ENCODE measurements around the gene CDT1. TPM values are rescaled to one million over a fixed set of nuclear protein-coding genes. Genes with fewer than 3 reads are reported as not detected.

The CDT1 gene
- total and polyA plus RNA-seq, 2 experiments from 2014 or later, result 32.6 to 187 TPM

DNA sequence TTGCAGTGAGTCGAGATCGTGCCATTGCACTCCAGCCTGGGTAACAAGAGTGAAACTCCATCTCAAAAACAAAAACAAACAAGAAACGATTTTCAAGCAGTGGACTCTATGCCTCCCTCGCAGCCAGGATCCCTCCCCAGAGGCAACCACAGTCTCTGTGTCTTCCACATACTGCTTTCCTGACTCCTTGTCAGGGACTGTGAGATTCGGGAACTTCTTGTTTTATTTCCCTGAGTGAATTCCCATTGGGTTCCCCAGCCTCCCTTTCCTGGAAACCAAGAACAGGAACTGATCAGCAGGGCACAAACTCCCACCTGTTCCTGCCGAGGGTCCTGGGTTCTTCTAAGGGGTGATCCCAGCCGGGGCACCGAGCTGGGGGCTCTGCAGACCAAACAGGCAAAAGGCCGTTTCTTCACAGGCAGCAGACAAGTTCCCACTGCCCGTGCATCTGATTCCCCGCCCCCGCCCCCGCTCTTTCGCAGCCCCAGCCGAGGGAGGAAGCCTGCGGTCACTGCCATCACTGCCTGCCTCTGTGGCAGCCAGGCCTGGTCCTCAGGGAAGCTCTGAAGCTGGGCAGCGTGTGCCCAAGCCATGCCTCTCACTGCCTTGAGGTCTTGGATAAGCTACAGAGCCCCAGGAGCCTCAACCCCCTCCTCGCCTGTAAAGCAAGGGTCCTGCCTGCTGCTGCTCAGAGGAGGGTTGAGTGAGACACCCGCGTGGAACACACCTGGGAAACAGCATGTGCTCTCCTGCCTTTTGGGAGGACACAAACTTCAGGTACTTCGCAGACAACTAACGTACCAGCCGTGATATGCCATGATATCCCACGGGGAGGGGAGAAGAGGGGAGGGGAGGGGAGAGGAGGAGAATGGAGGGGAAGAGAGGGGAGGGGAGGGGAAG is 13.0 kb upstream of the CDT1 start:
- Mint-ChIP-seq H3K27me3 (ENCODE audit: insufficient read depth, low read depth, poor library complexity) (peaks cover 26% of the 10 kb centered on the region), H3K9me3 (no peaks in the 10 kb centered on the region), H3K4me3 (peak overlapping the region; percentile 17; the same call in 1 of the 3 replicates), H3K4me1 (peaks cover 20% of the 10 kb centered on the region; the same call in 2 of the 3 replicates), H3K27ac (no peak overlapping the region), H3K36me3 (ENCODE audit: low read depth) (no peaks in the 10 kb centered on the region)
- peak; percentile 35 for DNase-seq (ENCODE audit: low spot score)
- Histone ChIP-seq H3K27me3 (ENCODE audit: insufficient read depth) (peaks cover 3% of the 10 kb centered on the region; the same call in 1 of the 2 replicates), H3K4me3 (no peak overlapping the region), H3F3A (replicated peaks; ENCODE audit: low read depth) (peaks cover 10% of the 10 kb centered on the region; the same call in 1 of the 2 replicates), H3K36me3 (ENCODE audit: insufficient read depth) (no peaks in the 10 kb centered on the region), H3K79me2 (replicated peaks; ENCODE audit: insufficient read depth) (no peaks in the 10 kb centered on the region), H2AFZ (peak overlapping the region; percentile 80), H3K27ac (ENCODE audit: low read depth) (0 out of 2 replicates have a peak overlapping the region, but pooled peaks have one; percentile 72), H4K20me1 (replicated peaks; ENCODE audit: insufficient read depth) (no peaks in the 10 kb centered on the region), H3K4me1 (ENCODE audit: insufficient read depth) (peaks cover 10% of the 10 kb centered on the region; the same call in 1 of the 2 replicates), H3K9me2 (ENCODE audit: insufficient read depth) (no peaks in the 10 kb centered on the region), H3K4me2 (peak overlapping the region; percentile 71)
- peak; percentile 14 for ATAC-seq
- TF ChIP-seq, protein P1, sequence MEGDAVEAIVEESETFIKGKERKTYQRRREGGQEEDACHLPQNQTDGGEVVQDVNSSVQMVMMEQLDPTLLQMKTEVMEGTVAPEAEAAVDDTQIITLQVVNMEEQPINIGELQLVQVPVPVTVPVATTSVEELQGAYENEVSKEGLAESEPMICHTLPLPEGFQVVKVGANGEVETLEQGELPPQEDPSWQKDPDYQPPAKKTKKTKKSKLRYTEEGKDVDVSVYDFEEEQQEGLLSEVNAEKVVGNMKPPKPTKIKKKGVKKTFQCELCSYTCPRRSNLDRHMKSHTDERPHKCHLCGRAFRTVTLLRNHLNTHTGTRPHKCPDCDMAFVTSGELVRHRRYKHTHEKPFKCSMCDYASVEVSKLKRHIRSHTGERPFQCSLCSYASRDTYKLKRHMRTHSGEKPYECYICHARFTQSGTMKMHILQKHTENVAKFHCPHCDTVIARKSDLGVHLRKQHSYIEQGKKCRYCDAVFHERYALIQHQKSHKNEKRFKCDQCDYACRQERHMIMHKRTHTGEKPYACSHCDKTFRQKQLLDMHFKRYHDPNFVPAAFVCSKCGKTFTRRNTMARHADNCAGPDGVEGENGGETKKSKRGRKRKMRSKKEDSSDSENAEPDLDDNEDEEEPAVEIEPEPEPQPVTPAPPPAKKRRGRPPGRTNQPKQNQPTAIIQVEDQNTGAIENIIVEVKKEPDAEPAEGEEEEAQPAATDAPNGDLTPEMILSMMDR (conservative IDR thresholded peaks at IDR 0.05; ENCODE audit: low read depth in 2 of 2), result no peak
- no peak for TF ChIP-seq EZH2 (IDR thresholded peaks at IDR 0.05; ENCODE audit: low read depth, unreplicated experiment)
- no peak for TF ChIP-seq STAT1 (IDR thresholded peaks at IDR 0.05; ENCODE audit: unreplicated experiment)
- no peak for TF ChIP-seq EZH2phosphoT487 (IDR thresholded peaks at IDR 0.05; ENCODE audit: unreplicated experiment)
- no peak for TF ChIP-seq CREB1 (CRISPR knock-in tag; IDR thresholded peaks at IDR 0.05; ENCODE audit: low read depth)
- TF ChIP-seq POLR2AphosphoS5 (IDR thresholded peaks at IDR 0.05; ENCODE audit: low read depth), result no peak
- TF ChIP-seq, protein P2, sequence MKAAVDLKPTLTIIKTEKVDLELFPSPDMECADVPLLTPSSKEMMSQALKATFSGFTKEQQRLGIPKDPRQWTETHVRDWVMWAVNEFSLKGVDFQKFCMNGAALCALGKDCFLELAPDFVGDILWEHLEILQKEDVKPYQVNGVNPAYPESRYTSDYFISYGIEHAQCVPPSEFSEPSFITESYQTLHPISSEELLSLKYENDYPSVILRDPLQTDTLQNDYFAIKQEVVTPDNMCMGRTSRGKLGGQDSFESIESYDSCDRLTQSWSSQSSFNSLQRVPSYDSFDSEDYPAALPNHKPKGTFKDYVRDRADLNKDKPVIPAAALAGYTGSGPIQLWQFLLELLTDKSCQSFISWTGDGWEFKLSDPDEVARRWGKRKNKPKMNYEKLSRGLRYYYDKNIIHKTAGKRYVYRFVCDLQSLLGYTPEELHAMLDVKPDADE (IDR thresholded peaks at IDR 0.05), result no peak
- TF ChIP-seq NANOG (IDR thresholded peaks at IDR 0.05; ENCODE audit: borderline replicate concordance), result no peak
- TF ChIP-seq, protein P3, sequence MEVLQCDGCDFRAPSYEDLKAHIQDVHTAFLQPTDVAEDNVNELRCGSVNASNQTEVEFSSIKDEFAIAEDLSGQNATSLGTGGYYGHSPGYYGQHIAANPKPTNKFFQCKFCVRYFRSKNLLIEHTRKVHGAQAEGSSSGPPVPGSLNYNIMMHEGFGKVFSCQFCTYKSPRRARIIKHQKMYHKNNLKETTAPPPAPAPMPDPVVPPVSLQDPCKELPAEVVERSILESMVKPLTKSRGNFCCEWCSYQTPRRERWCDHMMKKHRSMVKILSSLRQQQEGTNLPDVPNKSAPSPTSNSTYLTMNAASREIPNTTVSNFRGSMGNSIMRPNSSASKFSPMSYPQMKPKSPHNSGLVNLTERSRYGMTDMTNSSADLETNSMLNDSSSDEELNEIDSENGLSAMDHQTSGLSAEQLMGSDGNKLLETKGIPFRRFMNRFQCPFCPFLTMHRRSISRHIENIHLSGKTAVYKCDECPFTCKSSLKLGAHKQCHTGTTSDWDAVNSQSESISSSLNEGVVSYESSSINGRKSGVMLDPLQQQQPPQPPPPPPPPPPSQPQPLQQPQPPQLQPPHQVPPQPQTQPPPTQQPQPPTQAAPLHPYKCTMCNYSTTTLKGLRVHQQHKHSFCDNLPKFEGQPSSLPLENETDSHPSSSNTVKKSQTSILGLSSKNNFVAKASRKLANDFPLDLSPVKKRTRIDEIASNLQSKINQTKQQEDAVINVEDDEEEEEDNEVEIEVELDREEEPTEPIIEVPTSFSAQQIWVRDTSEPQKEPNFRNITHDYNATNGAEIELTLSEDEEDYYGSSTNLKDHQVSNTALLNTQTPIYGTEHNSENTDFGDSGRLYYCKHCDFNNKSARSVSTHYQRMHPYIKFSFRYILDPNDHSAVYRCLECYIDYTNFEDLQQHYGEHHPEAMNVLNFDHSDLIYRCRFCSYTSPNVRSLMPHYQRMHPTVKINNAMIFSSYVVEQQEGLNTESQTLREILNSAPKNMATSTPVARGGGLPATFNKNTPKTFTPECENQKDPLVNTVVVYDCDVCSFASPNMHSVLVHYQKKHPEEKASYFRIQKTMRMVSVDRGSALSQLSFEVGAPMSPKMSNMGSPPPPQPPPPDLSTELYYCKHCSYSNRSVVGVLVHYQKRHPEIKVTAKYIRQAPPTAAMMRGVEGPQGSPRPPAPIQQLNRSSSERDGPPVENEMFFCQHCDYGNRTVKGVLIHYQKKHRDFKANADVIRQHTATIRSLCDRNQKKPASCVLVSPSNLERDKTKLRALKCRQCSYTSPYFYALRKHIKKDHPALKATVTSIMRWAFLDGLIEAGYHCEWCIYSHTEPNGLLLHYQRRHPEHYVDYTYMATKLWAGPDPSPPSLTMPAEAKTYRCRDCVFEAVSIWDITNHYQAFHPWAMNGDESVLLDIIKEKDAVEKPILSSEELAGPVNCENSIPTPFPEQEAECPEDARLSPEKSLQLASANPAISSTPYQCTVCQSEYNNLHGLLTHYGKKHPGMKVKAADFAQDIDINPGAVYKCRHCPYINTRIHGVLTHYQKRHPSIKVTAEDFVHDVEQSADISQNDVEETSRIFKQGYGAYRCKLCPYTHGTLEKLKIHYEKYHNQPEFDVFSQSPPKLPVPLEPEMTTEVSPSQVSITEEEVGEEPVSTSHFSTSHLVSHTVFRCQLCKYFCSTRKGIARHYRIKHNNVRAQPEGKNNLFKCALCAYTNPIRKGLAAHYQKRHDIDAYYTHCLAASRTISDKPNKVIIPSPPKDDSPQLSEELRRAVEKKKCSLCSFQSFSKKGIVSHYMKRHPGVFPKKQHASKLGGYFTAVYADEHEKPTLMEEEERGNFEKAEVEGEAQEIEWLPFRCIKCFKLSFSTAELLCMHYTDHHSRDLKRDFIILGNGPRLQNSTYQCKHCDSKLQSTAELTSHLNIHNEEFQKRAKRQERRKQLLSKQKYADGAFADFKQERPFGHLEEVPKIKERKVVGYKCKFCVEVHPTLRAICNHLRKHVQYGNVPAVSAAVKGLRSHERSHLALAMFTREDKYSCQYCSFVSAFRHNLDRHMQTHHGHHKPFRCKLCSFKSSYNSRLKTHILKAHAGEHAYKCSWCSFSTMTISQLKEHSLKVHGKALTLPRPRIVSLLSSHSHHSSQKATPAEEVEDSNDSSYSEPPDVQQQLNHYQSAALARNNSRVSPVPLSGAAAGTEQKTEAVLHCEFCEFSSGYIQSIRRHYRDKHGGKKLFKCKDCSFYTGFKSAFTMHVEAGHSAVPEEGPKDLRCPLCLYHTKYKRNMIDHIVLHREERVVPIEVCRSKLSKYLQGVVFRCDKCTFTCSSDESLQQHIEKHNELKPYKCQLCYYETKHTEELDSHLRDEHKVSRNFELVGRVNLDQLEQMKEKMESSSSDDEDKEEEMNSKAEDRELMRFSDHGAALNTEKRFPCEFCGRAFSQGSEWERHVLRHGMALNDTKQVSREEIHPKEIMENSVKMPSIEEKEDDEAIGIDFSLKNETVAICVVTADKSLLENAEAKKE (CRISPR knock-in tag; IDR thresholded peaks at IDR 0.05), result no peak
- TF ChIP-seq ZNF331 (CRISPR knock-in tag; IDR thresholded peaks at IDR 0.05; ENCODE audit: low read depth), result no peak
- no peak for TF ChIP-seq ZNF114 (CRISPR knock-in tag; IDR thresholded peaks at IDR 0.05)
